OCI-LY1 (cell line): ENCODE measurements around the gene TMTC4.

ENCODE experiments used
- H2AFZ ChIP-seq: fragments of 200-600 bp; sonication (generic), shearing (Covaris generic); 2 replicates; pipeline ENCODE4 v1.6.0; 2014; ENCODE audit warnings: antibody characterized with exemption, mild to moderate bottlenecking, low read length
- H3F3A ChIP-seq: fragments of 200-600 bp; sonication (generic), shearing (Covaris generic); 2 replicates; pipeline ENCODE4 v1.6.0; 2014; ENCODE audit warnings: mild to moderate bottlenecking, antibody characterized with exemption, low read length, moderate library complexity; ENCODE audit not compliant: insufficient read depth
- H3K27ac ChIP-seq: fragments of 200-600 bp; sonication (generic); 2 replicates; pipeline ENCODE4 v1.5.1; 2014; ENCODE audit warnings: low read length, mixed run types, mild to moderate bottlenecking, low read depth; ENCODE audit not compliant: poor library complexity, severe bottlenecking
- H3K27me3 ChIP-seq: fragments of 200-600 bp; sonication (generic); 2 replicates; pipeline ENCODE4 v1.6.0; 2014; ENCODE audit warnings: antibody characterized with exemption, mild to moderate bottlenecking, low read length, moderate library complexity; ENCODE audit not compliant: insufficient read depth
- H3K36me3 ChIP-seq: fragments of 200-600 bp; sonication (generic); 2 replicates; pipeline ENCODE4 v1.6.1; 2014; ENCODE audit warnings: mild to moderate bottlenecking, antibody characterized with exemption, low read length, moderate library complexity, mixed read lengths; ENCODE audit not compliant: insufficient read depth
- H3K4me1 ChIP-seq: fragments of 200-600 bp; sonication (generic); 2 replicates; pipeline ENCODE4 v1.5.1; 2014; ENCODE audit warnings: mild to moderate bottlenecking, low read length, moderate library complexity; ENCODE audit not compliant: insufficient read depth, severe bottlenecking
- H3K4me2 ChIP-seq: fragments of 200-600 bp; sonication (generic), shearing (Covaris generic); 2 replicates; pipeline ENCODE4 v1.6.1; 2014; ENCODE audit warnings: low read length
- H3K4me3 ChIP-seq: fragments of 200-600 bp; sonication (generic); 2 replicates; pipeline ENCODE4 v1.5.1; 2014; ENCODE audit warnings: low read length, low read depth, mild to moderate bottlenecking, mixed read lengths; ENCODE audit not compliant: poor library complexity, severe bottlenecking
- H3K79me2 ChIP-seq: fragments of 200-600 bp; shearing (Covaris generic); 2 replicates; pipeline ENCODE4 v1.6.1; 2016; ENCODE audit warnings: mixed run types, low read length, mixed read lengths; ENCODE audit not compliant: insufficient read depth
- H3K9ac ChIP-seq: fragments of 200-600 bp; sonication (generic), shearing (Covaris generic); 2 replicates; pipeline ENCODE4 v1.6.1; 2014; ENCODE audit warnings: mild to moderate bottlenecking, low read length, mixed read lengths
- H3K9me2 ChIP-seq: fragments of 200-600 bp; sonication (generic), shearing (Covaris generic); 2 replicates; pipeline ENCODE4 v1.6.1; 2014; ENCODE audit warnings: low read depth, mild to moderate bottlenecking, low read length, mixed read lengths
- H3K9me3 ChIP-seq: fragments of 200-600 bp; shearing (Covaris generic); 2 replicates; pipeline ENCODE4 v1.6.1; 2014; ENCODE audit warnings: low read length, mixed read lengths
- H4K20me1 ChIP-seq: fragments of 200-600 bp; sonication (generic), shearing (Covaris generic); 2 replicates; pipeline ENCODE4 v1.6.0; 2016; ENCODE audit warnings: mild to moderate bottlenecking, low read length; ENCODE audit not compliant: insufficient read depth
- CTCF ChIP-seq: fragments of 200-600 bp; sonication (generic), shearing (Covaris generic); IDR thresholded peaks from 2 replicates; pipeline ENCODE4 v1.5.1; 2017; ENCODE audit warnings: mild to moderate bottlenecking, antibody characterized with exemption, low read length, moderate library complexity, mixed read lengths
- EZH2 ChIP-seq: fragments of 200-600 bp; sonication (generic), shearing (Covaris generic); IDR thresholded peaks from 2 replicates; pipeline ENCODE4 v1.8.0; 2017; ENCODE audit warnings: borderline replicate concordance, mixed run types, mild to moderate bottlenecking, antibody characterized with exemption, low read length, moderate library complexity, mixed read lengths

Gene TMTC4

GRCh38 chr13:100646871-100647270 is 27.7 kb downstream of the TMTC4 start:
- TF ChIP-seq CTCF (no peak), EZH2 (no peak)
- H3K79me2 ChIP-seq: no peaks in the 10 kb centered on the region
- H3K4me2 ChIP-seq: no peak overlapping the region
- H3K9me2 ChIP-seq: no peaks in the 10 kb centered on the region
- no peak overlapping the region for H2AFZ ChIP-seq
- no peaks in the 10 kb centered on the region for H4K20me1 ChIP-seq
- H3K4me1 ChIP-seq: no peaks in the 10 kb centered on the region
- no peaks in the 10 kb centered on the region for H3K27me3 ChIP-seq
- no peak overlapping the region for H3K9ac ChIP-seq
- peaks cover 26% of the 10 kb centered on the region; the same call in 1 of the 2 replicates for H3K36me3 ChIP-seq
- no peaks in the 10 kb centered on the region for H3F3A ChIP-seq
- H3K9me3 ChIP-seq: no peaks in the 10 kb centered on the region
- no peak overlapping the region for H3K4me3 ChIP-seq
- H3K27ac ChIP-seq: no peak overlapping the region

- Histone ChIP-seq H3K79me2 (no peaks in the 10 kb centered on the region), H3F3A (no peaks in the 10 kb centered on the region), H3K27ac (no peak overlapping the region), H3K36me3 (peaks cover 33% of the 10 kb centered on the region; the same call in 1 of the 2 replicates), H3K4me1 (no peaks in the 10 kb centered on the region), H3K9ac (no peak overlapping the region), H4K20me1 (no peaks in the 10 kb centered on the region), H3K4me3 (no peak overlapping the region), H3K9me3 (no peaks in the 10 kb centered on the region), H3K27me3 (no peaks in the 10 kb centered on the region), H3K9me2 (no peaks in the 10 kb centered on the region), H2AFZ (no peak overlapping the region), H3K4me2 (no peak overlapping the region)
- peak; percentile 41; the same call in 1 of the 2 replicates for TF ChIP-seq CTCF
- TF ChIP-seq EZH2: no peak
These were observed 28.4 kb downstream of the TMTC4 start for GRCh38 chr13:100646030-100646673.

DNA sequence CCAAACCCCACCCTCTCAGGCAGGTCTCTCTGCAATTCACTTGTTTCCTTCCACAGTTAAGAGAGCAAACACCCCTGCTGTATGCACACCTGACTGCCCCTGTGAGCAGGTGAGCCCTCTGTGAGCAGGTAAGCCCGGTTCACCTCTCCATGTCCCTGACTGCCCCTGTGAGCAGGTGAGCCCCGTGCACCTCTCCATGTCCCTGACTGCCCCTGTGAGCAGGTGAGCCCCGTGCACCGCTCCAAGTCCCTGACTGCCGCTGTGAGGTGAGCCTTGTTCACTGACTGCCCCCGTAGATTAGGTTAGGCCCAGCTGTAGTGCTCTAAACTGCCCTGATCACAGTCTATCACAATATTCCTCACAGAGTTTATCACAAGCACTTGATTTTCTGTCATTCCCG is 29.2 kb downstream of the TMTC4 start:
- H3K36me3 ChIP-seq: peaks cover 36% of the 10 kb centered on the region; the same call in 1 of the 2 replicates
- no peak overlapping the region for H3K4me3 ChIP-seq
- no peak overlapping the region for H3K9ac ChIP-seq
- no peaks in the 10 kb centered on the region for H4K20me1 ChIP-seq
- no peak overlapping the region for H2AFZ ChIP-seq
- H3K4me2 ChIP-seq: no peak overlapping the region
- H3K4me1 ChIP-seq: no peaks in the 10 kb centered on the region
- H3K27me3 ChIP-seq: no peaks in the 10 kb centered on the region
- TF ChIP-seq CTCF (no peak), EZH2 (no peak)
- H3F3A ChIP-seq: no peaks in the 10 kb centered on the region
- H3K79me2 ChIP-seq: no peaks in the 10 kb centered on the region
- H3K27ac ChIP-seq: no peak overlapping the region
- H3K9me2 ChIP-seq: no peaks in the 10 kb centered on the region
- no peaks in the 10 kb centered on the region for H3K9me3 ChIP-seq
